GM18499 (cell line): Measurements from ENCODE around the gene GRAMD1A.
"Not testable (repeated sequence)": the region's sequence is repeated elsewhere in the genome, so short reads cannot be mapped to it uniquely, and the experiment has no call there.

Experiments
- ATAC-seq: cut with Tn5 transposase; IDR thresholded peaks from one replicate; pipeline ENCODE4 v1.9.1; 2021; ENCODE audit warnings: moderate number of reproducible peaks; ENCODE audit not compliant: insufficient read depth, unreplicated experiment

The GRAMD1A gene

GRCh38 chr19:35015270-35015953 is 15.3 kb downstream of the GRAMD1A start:
- no peak for ATAC-seq

DNA sequence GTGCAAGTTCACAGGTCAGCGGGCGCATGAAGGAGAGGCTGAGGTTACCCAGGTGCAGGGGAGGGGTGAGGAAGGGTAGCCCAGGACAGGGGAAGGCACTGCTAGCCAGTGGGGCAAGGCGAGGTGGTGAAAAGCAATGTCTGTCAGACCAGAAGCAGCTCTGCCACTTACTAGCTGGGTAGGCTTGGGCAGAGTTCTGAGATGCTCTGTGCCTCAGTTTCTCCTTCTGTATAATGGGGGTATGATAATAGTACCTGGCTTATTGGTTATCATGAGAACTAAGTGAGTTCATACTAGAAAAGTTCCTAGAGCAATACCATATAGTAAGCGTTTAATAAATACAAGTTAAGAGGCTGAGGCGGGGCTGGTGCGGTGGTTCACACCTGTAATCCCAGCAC is 15.8 kb downstream of the GRAMD1A start:
- no peak for ATAC-seq

- no peak for ATAC-seq
Observed at GRCh38 chr19:35017507-35017906, 17.4 kb downstream of the GRAMD1A start.

DNA sequence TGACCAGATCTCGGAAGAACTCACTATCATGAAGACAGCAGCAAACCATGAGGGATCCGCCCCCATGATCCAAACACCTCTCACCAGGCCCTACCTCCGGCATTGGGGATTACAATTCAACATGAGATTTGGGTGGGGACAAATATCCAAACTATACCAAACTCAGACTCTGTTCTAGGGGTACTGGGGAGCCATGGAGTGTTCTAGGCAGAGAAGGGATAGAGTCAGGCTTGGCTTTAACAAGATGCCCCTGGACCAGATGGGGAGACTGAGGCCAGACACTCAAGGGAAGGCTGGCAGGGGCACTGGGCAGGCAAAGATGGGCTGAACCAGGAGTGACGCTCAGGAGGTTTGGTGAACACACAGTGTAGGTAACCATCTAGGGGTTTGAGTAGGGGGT is 18.3 kb downstream of the GRAMD1A start:
- no peak for ATAC-seq

DNA sequence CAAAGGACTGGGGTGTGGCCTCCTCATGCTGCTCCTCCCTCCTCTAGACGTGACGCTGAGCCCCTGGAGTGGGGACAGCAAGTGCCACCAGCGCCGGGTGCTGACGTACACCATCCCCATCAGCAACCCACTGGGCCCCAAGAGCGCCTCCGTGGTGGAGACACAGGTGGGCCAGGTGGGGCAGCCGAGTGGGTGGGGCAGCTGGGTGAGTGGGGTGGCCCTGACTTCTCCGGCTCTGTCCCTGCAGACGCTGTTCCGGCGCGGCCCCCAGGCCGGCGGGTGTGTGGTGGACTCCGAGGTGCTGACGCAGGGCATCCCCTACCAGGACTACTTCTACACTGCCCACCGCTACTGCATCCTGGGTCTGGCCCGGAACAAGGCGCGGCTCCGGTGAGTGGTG is 19.0 kb downstream of the GRAMD1A start:
- no peak for ATAC-seq

DNA sequence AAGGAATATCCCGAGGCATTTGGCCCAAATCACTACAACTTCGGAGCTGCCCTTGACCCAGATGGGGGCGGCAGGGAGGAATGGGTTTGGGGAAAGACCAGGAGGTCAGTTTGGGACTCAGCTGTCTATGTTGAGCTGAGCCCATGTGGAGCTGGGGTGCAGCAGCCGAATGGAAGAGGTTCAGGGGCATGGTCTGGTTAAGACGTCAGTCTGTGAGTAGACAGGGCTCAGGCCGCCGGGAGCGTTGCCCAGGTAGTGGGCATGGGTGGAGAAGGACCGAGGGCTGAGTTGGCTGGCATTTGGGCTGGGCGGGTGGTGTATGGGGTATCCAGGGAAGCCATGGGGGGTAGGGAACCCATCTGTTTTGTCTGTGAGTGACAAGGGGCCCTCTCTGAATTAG is 20.9 kb downstream of the GRAMD1A start:
- ATAC-seq, result no peak

- ATAC-seq, result no peak
Observed at GRCh38 chr19:35021596-35021995, 21.5 kb downstream of the GRAMD1A start.

DNA sequence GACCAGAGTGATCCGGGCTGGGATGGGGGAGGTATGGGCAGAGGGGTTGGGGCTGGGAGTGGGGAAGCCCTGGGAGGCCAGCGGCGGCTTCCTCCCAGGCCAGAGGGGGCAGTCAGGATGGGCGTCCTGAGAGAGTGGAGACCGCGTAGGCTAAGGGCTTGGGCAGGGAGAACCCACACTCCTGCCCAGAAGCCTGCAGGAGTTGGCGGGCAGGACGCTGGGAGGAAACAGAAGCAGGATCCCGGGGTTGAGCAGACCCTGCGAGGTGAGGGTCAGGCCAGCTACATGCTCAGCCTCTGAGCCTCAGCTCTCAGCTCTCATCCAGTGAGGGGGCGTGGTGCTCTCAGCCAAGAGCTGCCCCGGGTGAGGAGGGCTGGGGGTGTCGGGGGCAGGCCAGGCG is 22.3 kb downstream of the GRAMD1A start:
- ATAC-seq, result no peak

GRCh38 chr19:35023428-35023827 is 23.3 kb downstream of the GRAMD1A start:
- no peak for ATAC-seq

- no peak for ATAC-seq
Observed at GRCh38 chr19:35024095-35024494, 24.0 kb downstream of the GRAMD1A start.

DNA sequence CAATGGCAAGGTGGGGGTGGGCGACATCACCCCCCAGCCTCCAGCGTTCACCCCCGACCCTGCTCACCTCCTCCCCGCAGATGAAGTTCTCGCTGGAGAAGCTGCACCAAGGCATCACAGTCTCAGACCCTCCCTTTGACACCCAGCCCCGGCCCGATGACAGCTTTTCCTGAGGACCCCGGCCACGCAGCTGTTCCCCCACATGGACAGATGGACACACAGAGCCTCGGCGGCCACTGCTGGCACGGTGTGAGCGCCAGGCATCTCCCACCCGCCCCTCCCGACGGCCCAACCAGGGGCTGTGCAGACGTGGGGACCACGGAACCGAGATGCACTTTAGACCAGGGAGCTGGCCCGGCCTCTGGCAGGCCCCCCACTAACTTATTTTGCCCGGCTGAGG is 25.8 kb downstream of the GRAMD1A start:
- no peak for ATAC-seq

GRCh38 chr19:35026418-35026817 is 26.3 kb downstream of the GRAMD1A start:
- no peak for ATAC-seq

DNA sequence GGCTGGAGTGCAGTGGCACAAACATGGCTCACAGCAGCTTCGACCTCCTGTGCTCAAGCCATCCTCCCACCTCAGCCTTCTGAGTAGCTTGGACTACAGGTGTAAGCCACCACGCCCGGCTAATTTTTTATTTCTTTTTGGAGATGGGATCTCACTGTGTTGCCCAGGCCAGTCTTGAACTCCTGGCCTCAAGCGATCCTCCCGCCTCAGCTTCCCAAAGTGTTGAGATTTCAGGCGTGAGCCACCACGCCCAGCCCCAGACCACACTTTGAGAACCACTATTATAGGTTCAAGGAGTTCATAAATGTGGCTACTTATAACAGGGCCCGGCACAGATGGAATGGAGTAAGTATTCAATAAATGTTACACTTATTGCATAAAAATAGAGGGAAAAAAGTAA is 26.9 kb downstream of the GRAMD1A start:
- no peak for ATAC-seq

GRCh38 chr19:35027851-35028599 is 27.9 kb downstream of the GRAMD1A start:
- ATAC-seq, result no peak

DNA sequence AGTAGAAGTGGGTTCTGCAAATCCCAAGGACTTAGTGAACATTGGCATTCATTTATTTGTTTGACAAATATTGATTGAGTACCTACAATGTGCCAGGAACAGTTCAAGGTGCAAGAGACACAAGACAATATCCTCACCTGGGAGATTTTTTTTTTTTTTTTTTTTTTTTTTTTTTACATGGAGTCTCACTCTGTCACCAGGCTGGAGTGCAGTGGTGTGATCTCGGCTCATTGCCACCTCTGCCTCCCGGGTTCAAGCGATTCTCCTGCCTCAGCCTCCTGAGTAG is 28.4 kb downstream of the GRAMD1A start:
- not testable (repeated sequence) for ATAC-seq

- ATAC-seq, result not testable (repeated sequence)
Observed at GRCh38 chr19:35029275-35029736, 29.2 kb downstream of the GRAMD1A start.

GRCh38 chr19:35029737-35030256 is 29.7 kb downstream of the GRAMD1A start:
- ATAC-seq, result no peak

DNA sequence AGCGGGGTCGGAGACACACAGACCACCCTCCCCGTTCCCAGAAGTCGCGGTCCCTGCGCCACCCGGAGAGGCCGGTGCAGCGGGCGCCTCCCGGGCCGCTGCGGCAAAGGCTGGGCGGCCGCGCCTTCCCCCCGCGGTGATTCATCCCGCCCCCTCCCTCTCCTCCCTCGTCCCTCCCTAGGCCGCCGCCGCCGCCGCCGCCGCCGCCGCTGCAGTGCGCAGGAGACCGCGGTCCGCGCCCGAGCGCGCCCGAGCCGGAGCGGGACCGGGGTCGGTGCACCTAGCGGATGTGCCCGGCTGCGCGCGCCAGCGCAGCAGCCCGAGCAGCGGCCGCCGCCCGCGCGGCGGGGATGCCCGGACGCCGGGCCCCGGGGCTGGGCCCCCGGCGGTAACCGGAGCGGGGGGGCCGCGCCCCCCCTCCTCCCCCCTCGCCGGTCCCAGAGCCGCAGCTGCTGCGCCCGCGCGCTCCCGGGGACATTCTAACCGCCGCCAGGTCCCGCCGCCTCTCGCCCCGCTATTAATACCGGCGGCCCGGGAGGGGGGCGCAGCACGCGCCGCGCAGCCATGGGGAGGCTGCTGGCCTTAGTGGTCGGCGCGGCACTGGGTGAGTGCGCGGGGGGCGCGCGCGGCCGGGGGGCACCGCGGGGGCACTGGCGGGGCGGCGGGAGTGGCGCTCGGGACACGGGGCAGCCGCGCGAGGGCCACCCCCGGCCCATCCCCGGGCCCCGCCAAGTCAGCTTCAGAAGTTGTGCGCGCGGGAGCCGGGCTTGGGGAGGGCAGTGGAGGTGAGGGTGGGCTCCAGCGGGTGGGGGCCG is 30.3 kb downstream of the GRAMD1A start, which contains the start of gene SCN1B:
Gene SCN1B, plus strand, starts transcription at position 214 of the 815 bp plus-strand sequence. Its CDS starts 351 bp downstream, at position 565.
- ATAC-seq, result no peak

- no peak for ATAC-seq
Observed at GRCh38 chr19:35031072-35031881, 31.2 kb downstream of the GRAMD1A start.

DNA sequence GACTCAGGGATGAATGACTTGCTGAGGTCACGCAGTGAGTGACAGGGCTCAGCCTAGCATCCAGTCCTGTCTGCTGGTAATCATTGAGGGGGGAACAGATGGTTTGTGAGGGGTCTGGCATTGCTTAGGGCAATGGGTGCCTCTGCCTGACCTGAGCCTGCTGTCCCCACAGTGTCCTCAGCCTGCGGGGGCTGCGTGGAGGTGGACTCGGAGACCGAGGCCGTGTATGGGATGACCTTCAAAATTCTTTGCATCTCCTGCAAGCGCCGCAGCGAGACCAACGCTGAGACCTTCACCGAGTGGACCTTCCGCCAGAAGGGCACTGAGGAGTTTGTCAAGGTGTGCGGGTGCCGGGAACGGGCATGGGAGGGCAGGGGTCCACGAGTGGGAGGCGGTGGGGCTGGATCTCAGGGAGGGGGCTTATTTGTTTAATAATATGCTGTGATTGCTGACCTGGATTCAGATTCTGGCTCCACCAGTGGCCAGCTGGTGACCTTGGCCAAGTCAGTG is 32.3 kb downstream of the GRAMD1A start:
- no peak for ATAC-seq
